H1 (cell line): ENCODE measurements around the gene SMAD7. TPM values are rescaled to one million over a fixed set of nuclear protein-coding genes. Genes with fewer than 3 reads are reported as not detected.

Source experiments
- CTCF ChIA-PET: fragments of 300-600 bp; sonication (Branson Sonifier 250); formaldehyde crosslinking; loops from one replicate; lab custom pipeline; 2021; ENCODE audit not compliant: partially characterized antibody; lab: Charles Lee
- POLR2A ChIA-PET: fragments of 300-600 bp; sonication (Branson Sonifier 250); formaldehyde crosslinking; loops from one replicate; lab custom pipeline; 2021; ENCODE audit warnings: inconsistent platforms; ENCODE audit not compliant: partially characterized antibody; lab: Charles Lee
- DNase-seq, 2 experiments: peaks; one replicate each; pipeline versions ENCODE4 v3.0.0 to v3.0.0-alpha.2; 2010 to 2022; ENCODE audit warnings: low spot score in 2 of 2, low read depth in 1 of 2, mixed read lengths in 1 of 2
- FAIRE-seq: peaks from 2 replicates; lab custom pipeline; 2011; peaks lifted over from hg19 to GRCh38; lab: Jason Lieb, UNC
- H2AFZ ChIP-seq: 2 replicates; pipeline ENCODE4 v1.8.1; 2012; ENCODE audit warnings: low read length, inconsistent platforms
- H2AK5ac ChIP-seq: 2 replicates; pipeline ENCODE4 v1.6.1; 2013; ENCODE audit warnings: low read depth, low read length
- H2BK120ac ChIP-seq: replicated peaks from 2 replicates; pipeline ENCODE3; 2013; ENCODE audit warnings: low read depth, low read length, inconsistent platforms
- H2BK12ac ChIP-seq: 2 replicates; pipeline ENCODE4 v1.6.1; 2013; ENCODE audit warnings: low read depth, low read length
- H2BK15ac ChIP-seq: 2 replicates; pipeline ENCODE4 v1.6.1; 2013; ENCODE audit warnings: low read length
- H2BK20ac ChIP-seq: 2 replicates; pipeline ENCODE4 v1.6.1; 2013; ENCODE audit warnings: low read length
- H2BK5ac ChIP-seq: 2 replicates; pipeline ENCODE4 v1.6.1; 2013; ENCODE audit warnings: low read depth, low read length
- H3K14ac ChIP-seq: 2 replicates; pipeline ENCODE4 v1.6.1; 2013; ENCODE audit warnings: inconsistent platforms; ENCODE audit not compliant: insufficient read length
- H3K18ac ChIP-seq: 2 replicates; pipeline ENCODE4 v1.6.1; 2013; ENCODE audit warnings: low read length; ENCODE audit errors: extremely low read depth
- H3K23ac ChIP-seq: 2 replicates; pipeline ENCODE4 v1.6.1; 2013; ENCODE audit warnings: inconsistent platforms; ENCODE audit not compliant: insufficient read length
- H3K23me2 ChIP-seq: 2 replicates; pipeline ENCODE4 v1.6.1; 2013; ENCODE audit warnings: low read depth, low read length
- H3K27ac ChIP-seq: 2 replicates; pipeline ENCODE4 v1.6.1; 2011; ENCODE audit warnings: low read depth, low read length, inconsistent platforms
- H3K27me3 ChIP-seq, 4 experiments: replicated peaks in 1 of 4; 1 replicate in 1 of 4; 2 replicates in 3 of 4; pipeline versions ENCODE4 v1.6.1 to v1.8.1; 2011 to 2013; ENCODE audit warnings: low read length in 3 of 4, mild to moderate bottlenecking in 3 of 4, inconsistent platforms in 2 of 4, mixed read lengths in 2 of 4, moderate library complexity in 1 of 4; ENCODE audit not compliant: control insufficient read depth in 3 of 4, insufficient read depth in 3 of 4; ENCODE audit errors: extremely low read depth in 1 of 4
- H3K36me3 ChIP-seq, 4 experiments: 2 replicates each; pipeline versions ENCODE4 v1.6.1 to v1.8.1; 2011 to 2013; ENCODE audit warnings: mild to moderate bottlenecking in 4 of 4, low read length in 3 of 4, moderate library complexity in 2 of 4, control low read depth in 1 of 4, inconsistent platforms in 1 of 4; ENCODE audit not compliant: insufficient read depth in 4 of 4, control insufficient read depth in 2 of 4
- H3K4ac ChIP-seq: replicated peaks from 2 replicates; pipeline ENCODE3; 2013; ENCODE audit warnings: low read length, low read depth, mixed read lengths, inconsistent platforms; ENCODE audit not compliant: insufficient read length
- H3K4me1 ChIP-seq, 4 experiments: replicated peaks in 1 of 4; 1 replicate in 1 of 4; 2 replicates in 3 of 4; pipeline versions ENCODE4 v1.6.1 to v1.8.1; 2011 to 2013; ENCODE audit warnings: low read length in 3 of 4, inconsistent platforms in 2 of 4, mixed read lengths in 1 of 4; ENCODE audit not compliant: insufficient read depth in 4 of 4, control insufficient read depth in 3 of 4
- H3K4me2 ChIP-seq, 2 experiments: 2 replicates each; pipeline versions ENCODE4 v1.6.1 to v1.8.1; 2011 to 2013; ENCODE audit warnings: low read depth in 2 of 2, low read length in 2 of 2, control low read depth in 1 of 2, inconsistent platforms in 1 of 2, mild to moderate bottlenecking in 1 of 2; ENCODE audit not compliant: insufficient read depth in 1 of 2
- H3K4me3 ChIP-seq, 4 experiments: fragments of 200-600, 300-600 bp in 1 of 4; sonication (generic), shearing (Covaris generic), sonication (Bioruptor Twin) in 1 of 4; 2 replicates each; pipeline versions ENCODE4 v1.5.1 to v1.8.1; 2011 to 2016; ENCODE audit warnings: low read length in 4 of 4, low read depth in 3 of 4, control low read depth in 2 of 4, inconsistent platforms in 2 of 4, mild to moderate bottlenecking in 2 of 4, mixed read lengths in 1 of 4, moderate library complexity in 1 of 4; ENCODE audit not compliant: insufficient read depth in 2 of 4; ENCODE audit errors: extremely low read depth in 1 of 4
- H3K56ac ChIP-seq: replicated peaks from 2 replicates; pipeline ENCODE3; 2013; ENCODE audit warnings: low read depth, mild to moderate bottlenecking, mixed read lengths, low read length, inconsistent platforms; ENCODE audit not compliant: insufficient read length
- H3K79me1 ChIP-seq: 2 replicates; pipeline ENCODE4 v1.6.1; 2013; ENCODE audit warnings: low read depth, low read length, control low read depth
- H3K79me2 ChIP-seq, 2 experiments: 2 replicates each; pipeline versions ENCODE4 v1.6.1 to v1.8.1; 2012 to 2013; ENCODE audit warnings: low read length in 2 of 2, mild to moderate bottlenecking in 2 of 2, inconsistent platforms in 1 of 2; ENCODE audit not compliant: insufficient read depth in 2 of 2, control insufficient read depth in 1 of 2
- H3K9ac ChIP-seq, 4 experiments: replicated peaks in 1 of 4; 1 replicate in 1 of 4; 2 replicates in 3 of 4; pipeline versions ENCODE4 v1.6.1 to v1.8.1; 2011 to 2013; ENCODE audit warnings: low read depth in 3 of 4, low read length in 3 of 4, control low read depth in 2 of 4, mild to moderate bottlenecking in 2 of 4, moderate library complexity in 2 of 4, inconsistent platforms in 1 of 4; ENCODE audit errors: extremely low read depth in 1 of 4
- H3K9me3 ChIP-seq, 2 experiments: 2 replicates each; pipeline versions ENCODE4 v1.6.1 to v1.8.1; 2012 to 2013; ENCODE audit warnings: mild to moderate bottlenecking in 2 of 2, moderate library complexity in 2 of 2, control low read depth in 1 of 2, inconsistent platforms in 1 of 2, low read depth in 1 of 2, low read length in 1 of 2, mixed read lengths in 1 of 2; ENCODE audit not compliant: insufficient read depth in 2 of 2
- H4K20me1 ChIP-seq, 2 experiments: replicated peaks in 1 of 2; 2 replicates each; pipeline versions ENCODE3 to v1.8.1; 2011 to 2013; ENCODE audit warnings: inconsistent platforms in 2 of 2, low read length in 2 of 2, mild to moderate bottlenecking in 1 of 2; ENCODE audit not compliant: insufficient read depth in 2 of 2, control insufficient read depth in 1 of 2
- H4K5ac ChIP-seq: 2 replicates; pipeline ENCODE4 v1.6.1; 2013; ENCODE audit warnings: low read length, low read depth, mixed read lengths, inconsistent platforms; ENCODE audit not compliant: insufficient read length
- H4K8ac ChIP-seq: 2 replicates; pipeline ENCODE4 v1.8.0; 2013; ENCODE audit warnings: mild to moderate bottlenecking, moderate library complexity, low read length, inconsistent platforms; ENCODE audit not compliant: insufficient read depth; ENCODE audit errors: extremely low read depth
- H4K91ac ChIP-seq: replicated peaks from 2 replicates; pipeline ENCODE3; 2013; ENCODE audit warnings: low read length, mixed read lengths, inconsistent platforms; ENCODE audit not compliant: insufficient read length
- BCL11A ChIP-seq, 2 experiments: IDR thresholded peaks; one replicate each; pipeline ENCODE4 v1.6.1; 2011; ENCODE audit warnings: low read depth in 2 of 2, low read length in 2 of 2, mild to moderate bottlenecking in 2 of 2
- CBX8 ChIP-seq: fragments of 300-800, 300-1000 bp; sonication (generic); IDR thresholded peaks from 2 replicates; pipeline ENCODE4 v1.7.1; 2016; ENCODE audit warnings: low read depth, low read length, borderline replicate concordance
- CHD2 ChIP-seq: IDR thresholded peaks from 2 replicates; pipeline ENCODE4 v1.6.1; 2012; ENCODE audit warnings: low read length, improper control_type of control experiment
- NRF1 ChIP-seq: IDR thresholded peaks from 2 replicates; pipeline ENCODE4 v1.6.1; 2011; ENCODE audit warnings: mild to moderate bottlenecking, low read depth, low read length, improper control_type of control experiment
- SP2 ChIP-seq: IDR thresholded peaks from 2 replicates; pipeline ENCODE4 v1.6.1; 2012; ENCODE audit warnings: mild to moderate bottlenecking, low read length, inconsistent platforms
- TAF1 ChIP-seq: IDR thresholded peaks from 2 replicates; pipeline ENCODE4 v1.6.1; 2011; ENCODE audit warnings: mild to moderate bottlenecking, low read depth, low read length
- WGBS, 2 experiments: shearing (Covaris generic) in 1 of 2; methylation state at CpG; one replicate each; pipeline versions ENCODE4 v1.1.6 to v1.1.7; 2013 to 2015; ENCODE audit warnings: low lambda C conversion rate in 2 of 2, mixed read lengths in 2 of 2, inconsistent platforms in 1 of 2, low coverage in 1 of 2, missing lambda C conversion rate in 1 of 2; ENCODE audit not compliant: insufficient replicate concordance in 2 of 2, insufficient coverage in 1 of 2, insufficient read length in 1 of 2; ENCODE audit errors: extremely low coverage in 1 of 2, missing lambda C conversion rate in 1 of 2; 5-methylcytosine and 5-hydroxymethylcytosine counted together
- polyA plus RNA-seq, 7 experiments: library from polyadenylated mRNA; depleted of rRNA in 3 of 7; stranded (reverse) in 5 of 7; unstranded in 2 of 7; fragments of >200 nt in 5 of 7; fragments of 200-250 nt in 2 of 7; gene quantifications; 1 replicate in 5 of 7; 2 replicates in 1 of 7; 4 replicates in 1 of 7; pipeline versions ENCODE4 v1.2.1 to v1.2.3, GENCODE V29; 2011 to 2013; ENCODE audit warnings: missing spikeins in 2 of 7, mixed read lengths in 2 of 7
- total RNA-seq: library from RNA; stranded (reverse); fragmentation: NEBNext Ultra II Directional; extraction: Animal tissue kit (Norgen Biotek cat#: 25700); gene quantifications from 2 replicates; pipeline ENCODE4 v1.2.1, GENCODE V29; 2021
- TF ChIP-seq, protein P1 (sequence below): IDR thresholded peaks from 2 replicates; pipeline ENCODE4 v1.6.1; 2012; ENCODE audit warnings: inconsistent platforms

Gene SMAD7
- total and polyA plus RNA-seq, 2 of the 8 experiments (the other 6 are each of a cell fraction or from before 2014, with no cell fraction given) = 6.5 to 15.5 TPM

DNA sequence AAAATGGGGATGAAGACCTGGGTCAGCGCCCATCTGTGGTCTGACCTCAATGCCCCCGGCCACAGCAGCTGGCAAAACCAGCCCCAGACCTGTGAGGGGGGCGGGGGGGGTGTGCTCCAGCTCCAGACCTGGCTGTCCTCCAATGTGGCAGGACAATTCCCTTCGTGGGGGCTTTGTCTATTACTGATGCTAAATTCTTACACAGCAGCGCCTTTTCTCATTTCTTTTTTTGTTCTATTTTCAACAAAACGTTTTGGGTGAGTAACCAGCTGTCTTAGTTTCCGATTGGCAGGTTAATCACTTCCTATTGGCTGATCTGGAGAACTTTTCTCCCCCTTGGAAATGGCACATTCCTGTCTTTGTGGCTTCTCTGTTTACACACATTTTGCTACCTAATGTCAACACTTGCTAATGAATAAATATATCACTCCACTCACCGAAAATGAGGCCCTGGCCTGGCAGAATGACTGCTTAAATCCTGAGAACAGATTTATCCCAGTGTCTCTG, 4.4 kb downstream of the SMAD7 start:
- Histone ChIP-seq H3K4ac (no peak overlapping the region), H3K9me3 (no peaks in the 10 kb centered on the region), H2BK120ac (no peak overlapping the region), H3K56ac (no peak overlapping the region), H3K27me3 (peaks cover 0 to 39% (median 21%) of the 10 kb centered on the region in 4 experiments; a peak in 5 of 7 replicates), H4K8ac (no peak overlapping the region; the same call in 1 of the 2 replicates), H3K79me2 (peaks cover 55 to 85% of the 10 kb centered on the region in 2 experiments), H3K4me2 (peak overlapping the region in 1 of 2 experiments; percentile 80; a peak in 1 of 4 replicates), H2AK5ac (no peak overlapping the region), H2BK15ac (no peak overlapping the region), H3K23me2 (peaks cover 16% of the 10 kb centered on the region; the same call in 1 of the 2 replicates), H3K27ac (no peak overlapping the region), H3K9ac (no peak overlapping the region), H2AFZ (no peak overlapping the region), H2BK12ac (no peak overlapping the region), H3K18ac (no peak overlapping the region), H3K4me3 (no peak overlapping the region), H4K91ac (no peak overlapping the region), H3K23ac (no peak overlapping the region), H4K20me1 (peaks cover 19 to 40% of the 10 kb centered on the region in 2 experiments), H2BK5ac (no peak overlapping the region), H3K36me3 (no peaks in the 10 kb centered on the region; a peak in 1 of 8 replicates), H3K79me1 (no peaks in the 10 kb centered on the region), H3K14ac (no peak overlapping the region), H2BK20ac (no peak overlapping the region), H3K4me1 (peaks cover under 1 to 24% (median 14%) of the 10 kb centered on the region in 4 experiments), H4K5ac (no peak overlapping the region)
- 78% methylated on average over 7 of the region's 8 CpGs; no CpG with 5 or more reads in 1 of the 2 experiments for WGBS, 2 experiments
- FAIRE-seq (no peak), DNase-seq (no peak)
- POLR2A ChIA-PET = interaction anchor here (0.6 to 2.9 kb wide), 8 partner anchors 9 to 65 kb away, joined by 3 to 9 read pairs (median 4); no protein-coding TSS in a partner anchor
- CTCF ChIA-PET = interaction anchor here (0.6 to 2.4 kb wide), 6 partner anchors 9 to 235 kb away, joined by 3 to 11 read pairs (median 4); no protein-coding TSS in a partner anchor
- TF ChIP-seq CHD2 = no peak
- TF ChIP-seq SP2 = no peak
- TF ChIP-seq CBX8 = no peak
- no peak for TF ChIP-seq TAF1
- no peak for TF ChIP-seq NRF1
- TF ChIP-seq, protein P1, sequence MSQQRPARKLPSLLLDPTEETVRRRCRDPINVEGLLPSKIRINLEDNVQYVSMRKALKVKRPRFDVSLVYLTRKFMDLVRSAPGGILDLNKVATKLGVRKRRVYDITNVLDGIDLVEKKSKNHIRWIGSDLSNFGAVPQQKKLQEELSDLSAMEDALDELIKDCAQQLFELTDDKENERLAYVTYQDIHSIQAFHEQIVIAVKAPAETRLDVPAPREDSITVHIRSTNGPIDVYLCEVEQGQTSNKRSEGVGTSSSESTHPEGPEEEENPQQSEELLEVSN = no peak
- TF ChIP-seq BCL11A (IDR thresholded peaks at IDR 0.05; ENCODE audit: low read depth in 2 of 2, low read length in 2 of 2) = no peak
